ENCODE results near the gene SLC22A13.
"Not testable (repeated sequence)": the region's sequence is repeated elsewhere in the genome, so short reads cannot be mapped to it uniquely, and the experiment has no call there.

Gene SLC22A13

DNA sequence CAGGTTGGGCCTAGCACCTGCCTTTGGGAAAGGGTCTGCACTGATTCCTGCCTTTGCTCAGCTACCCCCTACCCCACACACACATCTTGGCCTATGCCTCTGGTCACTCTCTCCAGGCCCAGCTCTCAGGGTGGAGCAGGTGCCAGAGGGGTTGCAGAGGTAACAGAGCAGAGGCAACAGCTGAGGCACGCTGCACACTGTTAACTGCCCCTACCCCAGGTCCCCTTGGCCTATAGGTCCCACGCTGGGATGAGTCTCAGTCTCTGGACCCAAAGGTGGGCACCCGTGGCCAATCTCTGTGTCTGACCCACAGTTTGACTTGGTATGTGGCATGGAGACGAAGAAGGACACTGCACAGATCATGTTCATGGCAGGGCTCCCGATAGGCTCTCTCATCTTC lies 41.3 kb downstream of the SLC22A13 start:
- DNase-seq, result no peak

DNA sequence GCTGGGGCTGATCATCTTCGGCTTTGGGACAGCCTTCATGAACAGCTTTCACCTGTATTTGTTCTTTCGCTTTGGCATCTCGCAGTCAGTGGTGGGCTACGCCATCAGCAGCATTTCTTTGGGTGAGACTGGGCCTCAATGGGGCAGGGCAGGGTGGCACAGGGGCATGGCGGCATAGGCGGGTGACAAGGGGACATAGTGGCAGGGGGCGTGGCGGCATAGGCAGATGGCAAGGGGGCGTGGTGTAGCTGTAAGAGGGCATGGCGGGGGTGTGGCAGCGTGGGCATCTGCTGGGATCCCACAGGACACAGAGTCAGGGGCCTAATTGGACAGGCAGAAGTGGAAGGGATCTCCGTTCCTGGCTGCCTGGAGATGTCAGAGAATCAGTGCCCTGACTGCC lies 42.0 kb downstream of the SLC22A13 start:
- DNase-seq, result no peak

DNA sequence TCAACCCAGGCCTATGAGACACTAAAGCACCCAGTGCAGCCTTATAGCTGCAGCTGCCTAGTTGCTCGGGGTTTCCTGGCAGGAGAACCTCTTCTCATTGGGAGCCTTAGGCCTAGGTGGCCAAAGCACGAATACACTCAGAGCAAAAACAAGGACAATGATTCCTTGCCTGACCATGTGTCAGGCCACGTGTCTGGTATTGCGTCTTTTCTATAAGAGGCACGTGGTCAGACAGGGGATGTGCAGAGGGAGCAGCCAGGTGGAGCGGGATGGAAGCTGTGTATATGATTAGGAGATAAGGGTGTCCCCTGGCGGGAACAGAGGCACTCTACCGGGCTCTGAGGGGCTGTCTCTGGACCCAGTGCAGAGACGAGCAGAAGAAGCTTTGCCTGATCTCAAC lies 42.8 kb downstream of the SLC22A13 start:
- no peak for DNase-seq

DNA sequence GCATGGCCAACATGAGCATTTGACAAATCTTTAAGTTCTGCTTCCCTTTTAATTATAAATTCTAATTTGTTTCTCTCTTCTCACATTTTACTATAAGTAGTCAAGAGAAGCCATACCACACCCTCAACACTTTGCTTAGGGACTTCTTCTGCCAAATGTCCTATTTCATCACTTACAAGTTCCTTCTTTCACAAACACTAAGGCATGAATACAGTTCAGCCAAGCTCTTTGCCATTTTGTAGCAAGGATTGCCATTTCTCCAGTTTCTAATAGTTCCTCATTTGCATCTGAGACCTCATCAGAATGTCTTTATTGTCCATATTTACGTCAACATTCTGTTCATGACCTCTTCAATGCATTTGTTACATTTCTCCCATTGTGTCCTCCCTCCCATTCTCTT lies 45.9 kb downstream of the SLC22A13 start:
- no peak for DNase-seq

DNA sequence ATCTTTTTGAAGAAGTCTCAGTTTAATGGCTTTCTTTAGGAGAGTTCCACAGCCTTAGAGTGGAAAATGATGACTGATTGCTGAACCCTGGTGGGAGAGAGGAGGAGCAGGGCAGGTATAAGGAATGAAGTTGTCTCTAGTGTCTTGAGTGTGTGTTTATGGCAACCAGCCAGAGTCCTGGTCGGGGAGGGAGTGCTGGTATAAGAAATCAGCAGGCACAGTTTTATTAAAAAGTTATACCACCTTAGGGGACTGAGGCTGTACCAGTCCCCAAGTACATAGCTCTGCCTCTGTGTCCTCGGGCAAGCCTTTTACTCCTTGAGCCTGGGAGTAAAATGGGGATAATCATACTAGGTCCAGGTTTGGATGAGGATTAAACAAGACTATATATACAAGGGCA lies 46.3 kb downstream of the SLC22A13 start:
- DNase-seq, result no peak

DNA sequence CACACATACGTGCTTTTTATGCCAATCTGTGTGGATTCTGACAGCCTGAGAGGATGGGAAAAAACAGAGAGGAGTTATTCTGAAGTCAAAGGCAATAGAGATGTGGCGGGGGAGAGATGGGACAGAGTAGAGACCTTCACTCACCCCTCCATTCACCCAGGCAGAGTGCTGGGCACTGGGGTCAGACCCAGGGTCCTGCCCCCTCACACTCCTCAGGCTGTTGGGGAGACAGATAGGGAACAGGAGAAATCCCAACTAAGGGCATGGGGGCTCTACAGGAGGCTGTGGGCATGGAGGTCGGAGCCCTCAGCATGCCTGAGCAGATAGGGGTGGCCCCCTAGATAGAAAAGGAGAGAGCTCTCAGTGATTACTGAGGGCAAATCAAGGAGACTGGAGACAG lies 46.7 kb downstream of the SLC22A13 start:
- DNase-seq, result no peak

DNA sequence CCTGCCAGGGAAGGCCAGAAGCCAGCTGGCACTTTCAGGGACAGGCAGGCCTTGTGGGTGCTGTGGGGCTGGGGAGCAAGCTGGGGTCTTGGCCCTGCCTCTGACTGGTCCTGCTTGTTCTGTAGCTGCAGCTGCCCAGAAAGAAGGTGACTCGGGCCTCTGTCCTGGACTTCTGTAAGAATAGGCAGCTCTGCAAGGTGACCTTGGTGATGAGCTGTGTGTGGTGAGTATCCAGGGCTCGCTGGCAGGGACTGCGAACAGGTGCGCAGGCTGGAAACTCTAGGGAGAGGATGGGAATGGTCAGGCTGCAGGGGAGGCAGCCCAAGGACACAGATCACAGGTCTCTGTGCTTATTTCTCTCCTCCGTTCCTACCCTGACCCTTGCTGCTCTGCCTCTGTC lies 47.7 kb downstream of the SLC22A13 start:
- DNase-seq, result no peak

DNA sequence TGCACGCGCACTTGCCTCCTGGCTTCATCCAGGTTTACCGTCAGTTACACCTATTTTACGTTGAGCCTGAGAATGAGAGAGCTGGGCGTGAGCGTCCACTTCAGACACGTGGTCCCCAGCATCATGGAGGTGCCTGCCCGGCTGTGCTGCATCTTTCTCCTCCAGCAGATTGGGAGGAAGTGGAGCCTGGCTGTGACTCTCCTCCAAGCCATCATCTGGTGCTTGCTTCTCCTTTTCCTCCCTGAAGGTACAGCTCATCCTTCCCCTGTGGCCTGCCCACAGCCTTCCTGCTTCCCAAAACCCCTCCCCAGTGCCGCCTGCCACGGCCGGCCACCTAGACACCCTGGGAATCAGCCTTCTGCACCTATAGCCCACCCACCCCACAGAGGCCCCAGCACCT lies 48.1 kb downstream of the SLC22A13 start:
- DNase-seq, result no peak

DNA sequence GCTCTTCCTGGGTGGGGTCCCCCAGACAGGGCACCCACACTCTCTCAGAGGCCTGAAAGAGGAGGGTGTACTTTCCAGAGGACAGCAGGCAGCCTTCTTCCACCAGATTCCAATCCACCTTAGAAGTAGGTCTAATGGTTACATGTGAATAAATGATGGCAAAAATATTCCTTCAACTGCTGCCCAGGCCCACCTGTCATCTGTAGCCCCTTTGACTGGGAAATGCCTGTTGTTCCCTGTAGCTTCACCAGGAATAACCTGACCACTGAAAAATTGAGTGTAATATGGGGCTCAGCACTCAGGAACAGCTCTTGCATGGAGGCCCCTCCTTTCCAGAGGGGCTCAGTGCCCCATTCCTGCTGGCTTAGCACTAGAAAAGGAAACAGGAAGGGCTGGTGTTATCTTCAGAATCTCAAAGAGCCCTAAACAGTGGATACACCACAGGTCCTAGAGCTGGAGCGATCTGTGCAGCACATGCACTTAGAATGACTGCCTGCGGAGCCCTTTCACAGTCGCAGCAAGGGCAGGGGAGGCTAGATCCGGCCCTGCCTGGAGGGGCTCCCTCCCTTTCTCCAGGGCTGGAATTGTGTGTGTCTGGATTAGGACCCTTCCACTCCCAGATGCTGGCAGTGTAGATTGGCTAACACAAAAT lies 48.6 kb downstream of the SLC22A13 start:
- DNase-seq, result no peak

DNA sequence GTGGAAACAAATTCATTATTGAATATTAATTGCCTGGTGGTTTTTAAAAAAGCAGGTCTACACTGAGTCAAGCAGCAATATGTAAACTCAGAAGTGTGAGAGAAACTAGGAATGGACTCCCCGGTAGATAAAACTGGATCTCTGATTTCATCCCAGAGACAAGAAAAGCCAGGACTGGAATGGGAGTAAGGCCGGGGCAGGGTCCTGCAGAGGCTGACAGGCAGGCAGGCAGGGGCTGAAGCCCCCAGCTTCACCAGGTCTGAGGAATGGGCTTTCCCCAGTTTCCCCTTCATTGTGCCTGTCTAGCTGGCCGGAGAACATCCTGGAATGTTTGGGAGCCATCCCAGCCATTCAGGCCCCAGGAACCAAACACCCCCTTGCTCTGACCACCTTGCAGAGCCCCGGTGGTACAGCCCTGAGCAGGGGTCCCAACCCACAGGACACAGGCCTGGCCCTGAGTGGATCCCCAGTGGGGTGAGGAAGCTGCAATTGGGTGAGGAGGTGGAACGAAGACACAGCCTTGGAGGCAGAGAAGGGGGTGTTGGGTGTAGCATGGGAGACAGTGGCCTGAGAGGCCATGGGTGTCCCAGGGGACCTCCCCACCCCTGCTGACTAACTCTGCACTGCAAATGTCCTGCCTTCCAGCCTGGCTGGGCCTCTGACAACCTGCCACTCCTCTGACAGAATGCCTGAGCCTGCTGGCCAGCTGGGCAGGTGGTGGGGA lies 49.3 kb downstream of the SLC22A13 start:
- no peak for DNase-seq

DNA sequence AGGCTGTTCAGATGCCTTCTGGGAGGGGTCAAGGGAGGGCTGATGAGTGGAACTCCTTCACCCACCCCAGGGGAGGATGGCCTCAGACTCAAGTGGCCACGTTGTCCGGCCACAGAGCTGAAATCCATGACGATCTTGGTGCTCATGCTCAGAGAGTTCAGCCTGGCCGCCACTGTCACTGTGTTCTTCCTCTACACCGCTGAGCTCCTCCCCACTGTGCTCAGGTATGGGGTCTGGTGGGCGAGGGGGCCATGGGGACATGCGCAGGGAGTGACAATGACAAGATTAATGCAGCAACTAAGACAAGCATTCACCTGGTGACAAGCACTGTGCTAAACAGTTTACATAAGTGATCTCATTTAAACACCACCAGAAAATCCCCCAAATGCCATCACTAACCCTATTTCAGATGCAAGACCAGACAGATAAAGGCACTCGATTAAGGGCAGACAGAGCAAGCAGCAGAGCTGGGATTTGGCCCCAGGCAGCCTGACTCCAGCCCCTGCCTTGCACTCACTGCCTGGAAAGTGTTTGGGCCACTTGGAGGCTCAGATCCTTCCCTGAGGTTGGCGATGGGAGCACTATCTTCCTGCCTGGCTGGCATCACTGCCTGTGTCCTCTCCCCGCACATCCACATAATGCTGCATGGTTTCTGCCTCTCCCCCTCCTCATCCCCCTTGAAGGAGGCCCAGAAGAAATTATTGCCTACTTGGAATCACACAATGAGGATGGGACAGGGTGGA lies 50.0 kb downstream of the SLC22A13 start:
- no peak for DNase-seq

DNA sequence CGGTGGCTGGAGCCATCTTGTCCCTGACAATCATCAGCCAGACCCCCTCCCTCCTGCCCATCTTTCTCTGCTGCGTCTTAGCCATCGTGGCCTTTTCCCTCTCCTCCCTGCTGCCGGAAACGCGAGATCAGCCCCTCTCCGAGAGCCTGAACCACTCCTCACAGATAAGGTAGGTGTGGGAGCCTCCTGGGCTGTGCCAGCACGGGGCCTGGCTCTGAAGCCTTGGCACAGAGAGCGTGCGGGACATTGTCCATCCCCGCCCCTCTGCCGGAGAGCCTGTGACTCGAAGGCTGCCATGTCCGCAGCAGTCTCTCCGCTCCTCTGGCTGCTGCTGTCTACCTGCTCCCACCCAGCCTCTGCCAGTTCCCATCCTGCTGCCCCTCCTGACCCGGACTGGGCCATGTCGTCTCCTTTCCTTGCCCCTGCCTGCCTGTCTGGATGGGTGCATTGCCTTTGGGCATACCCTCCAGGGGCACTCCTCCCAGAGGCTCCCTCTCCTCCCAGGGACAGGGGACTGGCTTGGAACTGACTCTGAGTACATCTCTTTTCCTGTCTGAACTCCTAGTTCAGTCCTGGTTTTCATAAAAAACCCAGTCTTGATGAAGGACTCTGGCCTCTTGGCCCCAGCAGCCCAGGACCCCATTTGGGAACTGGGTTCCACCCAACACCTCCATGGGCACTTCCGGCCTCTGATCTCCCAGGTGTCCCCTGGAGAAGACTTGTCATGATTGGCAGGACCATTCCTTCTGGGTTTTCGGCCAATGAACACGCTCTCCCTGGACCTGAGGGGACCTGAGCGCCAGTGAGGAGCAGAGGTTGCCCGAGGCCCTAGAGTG lies 51.0 kb downstream of the SLC22A13 start:
- DNase-seq, result no peak

DNA sequence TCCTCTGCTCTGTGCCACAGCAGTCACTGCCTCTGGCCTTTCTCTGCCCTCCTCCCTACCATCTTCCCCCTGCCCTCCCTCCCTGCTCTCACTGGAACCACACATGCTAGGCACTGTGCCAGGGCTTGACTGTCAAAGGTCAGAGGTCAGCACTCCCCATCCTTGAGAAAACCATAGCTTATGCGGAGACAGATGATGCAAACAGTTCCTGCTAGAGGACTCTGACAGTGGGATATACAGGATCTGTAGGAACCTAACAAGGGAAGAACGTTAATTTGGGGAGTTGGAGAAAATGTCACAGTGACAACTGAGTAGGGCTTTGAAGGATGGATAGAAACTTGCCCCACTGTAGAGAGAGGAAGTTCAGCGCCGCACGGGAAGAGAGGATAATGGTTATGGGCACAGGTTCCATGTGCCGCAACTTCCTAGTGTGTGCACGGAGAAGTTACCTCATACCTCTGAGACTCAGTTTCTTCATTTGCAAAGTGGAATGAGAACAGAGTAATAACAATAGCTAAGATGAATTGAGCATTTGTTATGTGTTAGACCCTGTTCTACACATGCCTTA lies 51.7 kb downstream of the SLC22A13 start:
- no peak for DNase-seq

DNA sequence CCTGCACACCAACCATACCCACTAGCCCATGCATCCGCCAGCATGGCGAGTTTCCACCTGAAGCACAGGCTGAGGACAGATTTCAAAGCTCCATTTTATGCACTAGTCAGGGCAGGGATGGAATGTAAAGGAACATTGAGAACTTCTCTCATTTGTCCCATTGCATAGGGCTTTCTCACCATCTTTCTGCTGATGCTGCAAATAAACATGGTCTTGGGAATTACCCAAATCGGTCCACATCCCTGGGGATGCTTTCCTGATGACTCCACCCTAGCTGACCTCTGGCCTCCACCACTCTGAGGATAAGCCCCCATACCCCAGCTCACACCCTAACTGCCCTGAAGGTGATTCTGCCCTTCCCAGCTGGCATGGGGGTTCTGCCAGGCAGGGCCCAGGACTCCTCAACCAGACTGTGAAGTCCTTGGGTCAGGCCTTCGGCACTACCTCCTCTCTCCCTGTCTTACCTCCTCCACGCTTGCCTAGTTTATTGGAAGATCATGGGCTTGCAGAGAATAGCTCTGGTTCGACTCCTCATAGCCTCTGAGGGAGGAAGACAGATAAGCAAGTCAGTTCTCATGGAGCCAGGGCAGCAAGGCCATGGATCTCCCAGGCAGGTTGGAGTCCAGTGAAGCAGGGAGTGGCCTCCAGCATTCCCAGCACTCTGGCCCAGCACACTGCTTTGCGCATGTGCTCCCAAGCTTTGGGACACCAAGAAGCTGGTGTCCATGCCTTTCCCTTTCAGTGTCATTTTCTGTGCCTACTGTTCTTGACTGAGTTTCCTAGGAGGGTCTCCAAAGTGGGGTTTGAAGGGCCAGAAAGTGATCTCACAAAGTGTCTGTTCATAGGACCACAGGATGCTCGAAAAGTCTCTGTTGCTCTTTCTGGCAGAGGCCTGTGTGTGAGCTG lies 53.4 kb downstream of the SLC22A13 start:
- no peak for DNase-seq

DNA sequence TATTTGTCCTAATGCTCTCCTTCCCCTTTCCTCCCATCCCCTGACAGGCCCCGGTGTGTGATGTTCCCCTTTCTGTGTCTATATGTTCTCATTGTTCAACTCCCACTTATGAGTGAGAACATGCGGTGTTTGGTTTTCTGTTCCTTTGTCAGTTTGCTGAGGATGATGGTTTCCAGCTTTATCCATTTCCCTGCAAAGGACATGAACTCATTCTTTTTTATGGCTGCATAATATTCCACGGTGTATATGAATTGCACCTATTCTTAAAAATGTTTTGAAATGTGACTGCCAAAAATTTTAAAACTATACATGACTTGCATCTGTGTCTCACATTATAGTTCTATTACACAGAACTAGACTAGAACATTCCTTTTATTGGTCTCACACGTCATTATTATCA lies 55.0 kb downstream of the SLC22A13 start:
- DNase-seq, result not testable (repeated sequence)

DNA sequence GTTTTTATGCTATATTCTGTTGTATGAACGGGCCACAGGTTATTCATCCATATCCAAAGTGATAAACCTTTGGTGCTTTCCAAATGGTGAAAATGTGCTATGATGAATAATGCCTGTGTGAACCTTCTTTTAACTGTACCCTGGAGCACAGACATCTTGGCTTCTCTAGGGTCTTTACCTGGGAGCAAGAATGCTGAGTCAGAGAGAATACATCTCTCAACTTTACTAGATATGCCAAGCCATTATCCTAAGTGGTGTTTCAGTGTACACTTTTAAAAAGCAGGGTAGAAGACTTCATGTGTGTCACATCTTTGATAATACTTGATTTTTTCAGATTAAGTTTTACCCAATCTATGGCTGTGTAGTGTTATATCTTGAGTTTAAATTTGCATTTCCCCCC lies 57.4 kb downstream of the SLC22A13 start:
- DNase-seq, result no peak

DNA sequence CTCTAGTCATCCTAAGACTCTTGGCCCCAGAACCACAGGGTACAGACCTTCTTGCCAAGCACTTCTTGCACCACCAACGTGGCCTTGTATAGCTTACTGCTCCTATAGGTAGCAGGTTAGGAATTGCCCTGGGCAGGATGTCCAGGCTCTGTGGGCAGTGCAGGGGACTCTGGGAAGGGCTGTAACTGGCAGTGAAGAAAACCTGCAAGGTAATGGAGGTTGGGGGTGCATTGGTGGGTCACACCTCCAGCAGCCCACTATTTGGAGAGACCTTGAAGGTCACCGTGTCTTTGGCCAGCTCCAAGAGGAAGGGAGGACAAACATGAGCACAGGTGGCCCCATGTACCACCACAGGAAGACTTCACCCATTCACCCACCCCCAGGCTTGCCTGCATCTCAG lies 59.6 kb downstream of the SLC22A13 start:
- DNase-seq, result no peak

DNA sequence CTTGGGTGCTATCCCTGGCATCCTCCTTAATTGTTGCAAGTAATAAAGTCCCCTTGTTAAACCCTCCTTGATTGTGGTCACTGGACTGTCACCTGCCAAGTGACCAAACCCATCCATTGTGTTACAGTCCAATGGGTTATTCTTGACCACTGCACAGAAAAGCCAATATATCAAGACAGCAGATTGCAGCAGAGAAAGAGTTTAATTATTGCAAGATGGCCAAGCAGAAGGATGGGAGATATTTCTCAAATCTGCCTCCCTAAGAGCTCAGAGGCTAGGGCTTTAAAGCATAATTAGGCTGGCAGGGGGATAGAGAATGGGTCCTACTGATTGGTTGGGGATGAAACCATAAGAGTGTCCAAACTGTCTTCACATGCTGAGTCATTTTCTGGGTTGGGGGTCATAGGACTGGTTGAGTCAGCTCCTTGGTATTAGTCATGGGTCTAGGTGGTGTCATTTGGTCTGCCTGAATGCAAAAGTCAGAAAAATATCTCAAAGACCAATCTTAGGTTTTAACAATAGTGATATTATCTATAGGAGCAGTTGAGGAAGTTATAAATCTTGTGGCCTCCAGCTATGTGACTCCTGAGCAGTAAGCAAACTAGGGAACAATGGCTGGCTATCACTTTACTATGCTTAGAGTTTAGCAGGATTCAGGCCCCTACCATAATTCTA lies 61.9 kb downstream of the SLC22A13 start:
- DNase-seq, result no peak

Measured in NCI-H446 treated with DMSO at 0.1 percent for 48 hours (cell line).